Thyroid gland (tissue), 4 donors: ENCODE data around the gene DDX55.

Source experiments
- CTCF ChIP-seq, 6 experiments: fragments of 200-600 bp in 3 of 6; fragments of 450-650 bp in 3 of 6; sonication (generic) in 3 of 6; IDR thresholded peaks; one replicate each; pipeline ENCODE4 v1.5.1; 2016 to 2019; ENCODE audit warnings: antibody characterized with exemption in 6 of 6, mild to moderate bottlenecking in 2 of 6, inconsistent platforms in 1 of 6, moderate library complexity in 1 of 6
- POLR2A ChIP-seq, 2 donors: fragments of 450-650 bp; IDR thresholded peaks; one replicate each; pipeline ENCODE4 v1.6.1; 2017; ENCODE audit warnings: antibody characterized with exemption in 2 of 2, mild to moderate bottlenecking in 2 of 2, moderate library complexity in 1 of 2

GRCh38 chr12:123643911-123644310 is 42.0 kb downstream of the DDX55 start:
- TF ChIP-seq CTCF (IDR thresholded peaks at IDR 0.05): no peak
- TF ChIP-seq POLR2A (IDR thresholded peaks at IDR 0.05): no peak
